A549 (cell line): ENCODE data around the gene DCHS2.

Source experiments
- BHLHE40 ChIP-seq: IDR thresholded peaks from 2 replicates; pipeline ENCODE4 v1.6.1; 2012; ENCODE audit warnings: low read depth, low read length, inconsistent platforms
- CTCF ChIP-seq: fragments of >200 bp; sonication (Bioruptor Twin); formaldehyde crosslinking; IDR thresholded peaks from 3 replicates; pipeline ENCODE4 v1.5.1; 2016
- EP300 ChIP-seq, 2 experiments: fragments of >200 bp; sonication (Bioruptor Twin); formaldehyde crosslinking; IDR thresholded peaks; 2 replicates in 1 of 2; 3 replicates in 1 of 2; pipeline ENCODE4 v1.6.1; 2016 to 2017
- RCOR1 ChIP-seq: fragments of 150-350 bp; IDR thresholded peaks from 2 replicates; pipeline ENCODE4 v1.6.1; 2014; ENCODE audit warnings: antibody characterized with exemption, low read length, low read depth
- SMC3 ChIP-seq: fragments of >200 bp; sonication (Bioruptor Twin); formaldehyde crosslinking; IDR thresholded peaks from 3 replicates; pipeline ENCODE4 v1.6.1; 2018; ENCODE audit warnings: inconsistent platforms
- ZFP36 ChIP-seq: fragments of 450-650 bp; IDR thresholded peaks from 2 replicates; pipeline ENCODE4 v1.6.1; 2014; ENCODE audit warnings: borderline replicate concordance; ENCODE audit not compliant: partially characterized antibody

GRCh38 chr4:154312246-154312645 is 179.4 kb downstream of the DCHS2 start:
- no peak for TF ChIP-seq CTCF
- TF ChIP-seq ZFP36, result no peak
- no peak for TF ChIP-seq EP300 (IDR thresholded peaks at IDR 0.05)
- TF ChIP-seq SMC3, result no peak
- TF ChIP-seq RCOR1, result no peak
- TF ChIP-seq BHLHE40, result no peak
